NT2/D1 (cell line): ENCODE data around the gene LSM14B.

Source experiments
- SUZ12 ChIP-seq: IDR thresholded peaks from 2 replicates; pipeline ENCODE4 v1.6.1; 2011; ENCODE audit not compliant: insufficient read length, insufficient read depth; ENCODE audit errors: extremely low read depth
- YY1 ChIP-seq: IDR thresholded peaks from 2 replicates; pipeline ENCODE4 v1.6.1; 2011; ENCODE audit not compliant: insufficient read length, insufficient read depth
- ZNF274 ChIP-seq: IDR thresholded peaks from 2 replicates; pipeline ENCODE4 v1.6.1; 2011; ENCODE audit warnings: mild to moderate bottlenecking, low read depth, low read length

GRCh38 chr20:62087632-62088031 lies 34.6 kb upstream of the LSM14B start:
- no peak for TF ChIP-seq YY1
- no peak for TF ChIP-seq SUZ12
- TF ChIP-seq ZNF274, result no peak
